OCI-LY1 (cell line): ENCODE measurements around the gene UBE2F.
"Not testable (repeated sequence)": the region's sequence is repeated elsewhere in the genome, so short reads cannot be mapped to it uniquely, and the experiment has no call there.

ENCODE experiments used
- H2AFZ ChIP-seq: fragments of 200-600 bp; sonication (generic), shearing (Covaris generic); 2 replicates; pipeline ENCODE4 v1.6.0; 2014; ENCODE audit warnings: antibody characterized with exemption, mild to moderate bottlenecking, low read length
- H3F3A ChIP-seq: fragments of 200-600 bp; sonication (generic), shearing (Covaris generic); 2 replicates; pipeline ENCODE4 v1.6.0; 2014; ENCODE audit warnings: mild to moderate bottlenecking, antibody characterized with exemption, low read length, moderate library complexity; ENCODE audit not compliant: insufficient read depth
- H3K27ac ChIP-seq: fragments of 200-600 bp; sonication (generic); 2 replicates; pipeline ENCODE4 v1.5.1; 2014; ENCODE audit warnings: low read length, mixed run types, mild to moderate bottlenecking, low read depth; ENCODE audit not compliant: poor library complexity, severe bottlenecking
- H3K27me3 ChIP-seq: fragments of 200-600 bp; sonication (generic); 2 replicates; pipeline ENCODE4 v1.6.0; 2014; ENCODE audit warnings: antibody characterized with exemption, mild to moderate bottlenecking, low read length, moderate library complexity; ENCODE audit not compliant: insufficient read depth
- H3K36me3 ChIP-seq: fragments of 200-600 bp; sonication (generic); 2 replicates; pipeline ENCODE4 v1.6.1; 2014; ENCODE audit warnings: mild to moderate bottlenecking, antibody characterized with exemption, low read length, moderate library complexity, mixed read lengths; ENCODE audit not compliant: insufficient read depth
- H3K4me1 ChIP-seq: fragments of 200-600 bp; sonication (generic); 2 replicates; pipeline ENCODE4 v1.5.1; 2014; ENCODE audit warnings: mild to moderate bottlenecking, low read length, moderate library complexity; ENCODE audit not compliant: insufficient read depth, severe bottlenecking
- H3K4me2 ChIP-seq: fragments of 200-600 bp; sonication (generic), shearing (Covaris generic); 2 replicates; pipeline ENCODE4 v1.6.1; 2014; ENCODE audit warnings: low read length
- H3K4me3 ChIP-seq: fragments of 200-600 bp; sonication (generic); 2 replicates; pipeline ENCODE4 v1.5.1; 2014; ENCODE audit warnings: low read length, low read depth, mild to moderate bottlenecking, mixed read lengths; ENCODE audit not compliant: poor library complexity, severe bottlenecking
- H3K79me2 ChIP-seq: fragments of 200-600 bp; shearing (Covaris generic); 2 replicates; pipeline ENCODE4 v1.6.1; 2016; ENCODE audit warnings: mixed run types, low read length, mixed read lengths; ENCODE audit not compliant: insufficient read depth
- H3K9ac ChIP-seq: fragments of 200-600 bp; sonication (generic), shearing (Covaris generic); 2 replicates; pipeline ENCODE4 v1.6.1; 2014; ENCODE audit warnings: mild to moderate bottlenecking, low read length, mixed read lengths
- H3K9me2 ChIP-seq: fragments of 200-600 bp; sonication (generic), shearing (Covaris generic); 2 replicates; pipeline ENCODE4 v1.6.1; 2014; ENCODE audit warnings: low read depth, mild to moderate bottlenecking, low read length, mixed read lengths
- H3K9me3 ChIP-seq: fragments of 200-600 bp; shearing (Covaris generic); 2 replicates; pipeline ENCODE4 v1.6.1; 2014; ENCODE audit warnings: low read length, mixed read lengths
- H4K20me1 ChIP-seq: fragments of 200-600 bp; sonication (generic), shearing (Covaris generic); 2 replicates; pipeline ENCODE4 v1.6.0; 2016; ENCODE audit warnings: mild to moderate bottlenecking, low read length; ENCODE audit not compliant: insufficient read depth
- CTCF ChIP-seq: fragments of 200-600 bp; sonication (generic), shearing (Covaris generic); IDR thresholded peaks from 2 replicates; pipeline ENCODE4 v1.5.1; 2017; ENCODE audit warnings: mild to moderate bottlenecking, antibody characterized with exemption, low read length, moderate library complexity, mixed read lengths
- EZH2 ChIP-seq: fragments of 200-600 bp; sonication (generic), shearing (Covaris generic); IDR thresholded peaks from 2 replicates; pipeline ENCODE4 v1.8.0; 2017; ENCODE audit warnings: borderline replicate concordance, mixed run types, mild to moderate bottlenecking, antibody characterized with exemption, low read length, moderate library complexity, mixed read lengths

Gene UBE2F

GRCh38 chr2:237980751-237981150 is 13.9 kb downstream of the UBE2F start:
- Histone ChIP-seq H3K4me3 (no peak overlapping the region), H3F3A (no peaks in the 10 kb centered on the region), H3K36me3 (peaks cover 4% of the 10 kb centered on the region; the same call in 1 of the 2 replicates), H3K27me3 (no peaks in the 10 kb centered on the region), H3K79me2 (no peaks in the 10 kb centered on the region), H3K9ac (no peak overlapping the region), H3K4me1 (peaks cover 38% of the 10 kb centered on the region), H3K9me2 (no peaks in the 10 kb centered on the region), H3K4me2 (no peak overlapping the region), H3K9me3 (no peaks in the 10 kb centered on the region), H2AFZ (no peak overlapping the region), H3K27ac (no peak overlapping the region), H4K20me1 (no peaks in the 10 kb centered on the region)
- TF ChIP-seq CTCF: no peak
- no peak for TF ChIP-seq EZH2

DNA sequence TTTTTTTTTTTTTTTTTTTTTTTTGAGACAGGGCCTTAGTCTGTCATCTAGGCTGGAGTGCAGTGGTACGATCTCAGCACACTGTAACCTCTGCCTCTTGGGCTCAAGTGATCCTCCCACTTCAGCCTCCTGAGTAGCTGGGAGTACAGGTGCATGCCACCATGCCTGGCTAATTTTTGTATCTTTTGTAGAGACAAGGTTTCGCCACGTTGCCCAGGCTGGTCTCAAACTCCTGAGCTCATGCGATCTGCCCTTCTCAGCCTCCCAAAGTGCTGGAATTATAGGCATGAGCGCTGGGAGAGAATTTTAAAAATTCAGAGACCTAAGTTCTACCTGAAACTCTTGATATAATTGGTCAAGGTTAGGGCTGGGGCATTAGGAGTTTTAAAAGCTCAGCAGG is 14.8 kb downstream of the UBE2F start:
- H3K4me1 ChIP-seq: peaks cover 35% of the 10 kb centered on the region
- H3K9me3 ChIP-seq, H3K36me3 ChIP-seq, H3K79me2 ChIP-seq, H3F3A ChIP-seq, H2AFZ ChIP-seq, H3K27ac ChIP-seq, H3K4me3 ChIP-seq, H3K27me3 ChIP-seq, H4K20me1 ChIP-seq, H3K9me2 ChIP-seq, H3K9ac ChIP-seq, H3K4me2 ChIP-seq: not testable (repeated sequence)

GRCh38 chr2:237982039-237982725 is 15.4 kb downstream of the UBE2F start:
- Histone ChIP-seq H3K79me2 (no peaks in the 10 kb centered on the region), H3K4me2 (no peak overlapping the region), H4K20me1 (no peaks in the 10 kb centered on the region), H3K9ac (no peak overlapping the region), H3K27me3 (no peaks in the 10 kb centered on the region), H3K9me2 (no peaks in the 10 kb centered on the region), H3F3A (no peaks in the 10 kb centered on the region), H3K9me3 (0 out of 2 replicates have a peak, but pooled peaks cover under 1% of the 10 kb centered on the region), H3K27ac (no peak overlapping the region), H3K4me1 (peaks cover 30% of the 10 kb centered on the region), H3K4me3 (no peak overlapping the region), H3K36me3 (peaks cover 3% of the 10 kb centered on the region), H2AFZ (no peak overlapping the region)
- no peak for TF ChIP-seq EZH2

DNA sequence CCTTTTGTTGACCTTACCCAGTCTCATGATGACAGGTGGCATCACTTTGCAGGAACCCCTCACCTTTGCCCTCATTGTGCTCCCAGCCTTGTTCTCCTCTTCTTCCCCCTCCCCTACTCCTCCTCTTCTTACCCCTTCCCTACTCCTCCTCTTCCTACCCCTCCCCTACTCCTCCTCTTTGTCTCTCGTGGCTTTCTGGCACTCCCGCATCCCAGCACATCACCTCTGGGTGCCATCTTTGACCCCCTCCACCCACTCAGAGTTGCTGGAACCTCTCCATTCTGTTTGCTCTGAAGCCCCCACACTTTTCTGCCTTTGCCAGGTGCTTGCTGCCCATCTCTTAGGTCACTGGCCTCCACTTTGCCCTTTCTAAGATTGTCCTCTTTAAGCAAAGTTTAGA is 17.1 kb downstream of the UBE2F start:
- TF ChIP-seq CTCF: no peak
- no peak for TF ChIP-seq EZH2
- Histone ChIP-seq H3F3A (no peaks in the 10 kb centered on the region), H3K79me2 (no peaks in the 10 kb centered on the region), H3K36me3 (peaks cover 6% of the 10 kb centered on the region), H3K4me1 (peaks cover 15% of the 10 kb centered on the region), H3K27me3 (no peaks in the 10 kb centered on the region), H3K9me3 (0 out of 2 replicates have a peak, but pooled peaks cover 2% of the 10 kb centered on the region), H4K20me1 (no peaks in the 10 kb centered on the region), H3K27ac (no peak overlapping the region), H3K4me3 (no peak overlapping the region), H3K9me2 (no peaks in the 10 kb centered on the region), H3K9ac (no peak overlapping the region), H2AFZ (no peak overlapping the region), H3K4me2 (no peak overlapping the region)
